Activated CD8-positive, alpha-beta T cell treated with anti-CD3 and anti-CD28 coated beads for 36 hours (primary cell): ENCODE results near the gene C19orf25. TPM values are rescaled to one million over a fixed set of nuclear protein-coding genes. Genes with fewer than 3 reads are reported as not detected.

Experiments used
- ATAC-seq: fragments of 200-7000 bp; cut with Tn5 transposase; one replicate; pipeline ENCODE4 v1.10.0; 2021; ENCODE audit warnings: mild to moderate bottlenecking, moderate library complexity
- CTCF ChIA-PET: fragments of 350-600 bp; sonication (Branson Sonifier 250); formaldehyde crosslinking; loops from one replicate; lab custom pipeline; 2021; ENCODE audit warnings: antibody characterized with exemption; lab: Charles Lee
- POLR2A ChIA-PET: fragments of 350-600 bp; sonication (Branson Sonifier 250); formaldehyde crosslinking; loops from one replicate; lab custom pipeline; 2021; ENCODE audit warnings: antibody characterized with exemption; lab: Charles Lee
- DNase-seq: peaks from one replicate; pipeline ENCODE4 v3.0.0-alpha.2; 2020
- H3K27ac Mint-ChIP-seq: one replicate; pipeline ENCODE4 v1.8.0; 2021; ENCODE audit warnings: mild to moderate bottlenecking, mixed read lengths
- H3K27me3 Mint-ChIP-seq: one replicate; pipeline ENCODE4 v1.8.0; 2021; ENCODE audit warnings: mixed read lengths
- H3K36me3 Mint-ChIP-seq: one replicate; pipeline ENCODE4 v1.8.0; 2021; ENCODE audit warnings: low read depth, mixed read lengths
- H3K4me1 Mint-ChIP-seq: one replicate; pipeline ENCODE4 v1.8.0; 2021; ENCODE audit warnings: low read depth, mixed read lengths
- H3K4me3 Mint-ChIP-seq: one replicate; pipeline ENCODE4 v1.8.0; 2021; ENCODE audit warnings: mild to moderate bottlenecking, moderate library complexity, mixed read lengths
- H3K9me3 Mint-ChIP-seq: one replicate; pipeline ENCODE4 v1.8.0; 2021; ENCODE audit warnings: mixed read lengths
- CTCF ChIP-seq: fragments of 200-600 bp; IDR thresholded peaks from one replicate; pipeline ENCODE4 v1.8.0; 2022; ENCODE audit warnings: antibody characterized with exemption, mild to moderate bottlenecking
- intact Hi-C: fragments of 100-400 bp; cut with micrococcal nuclease; formaldehyde crosslinking; loops from one replicate; pipeline ENCODE4 v1.10.0; 2022
- total RNA-seq, 2 experiments: library from RNA; stranded (reverse); gene quantifications; one replicate each; pipeline ENCODE4 v1.2.3, GENCODE V29; 2021

The C19orf25 gene
- total RNA-seq, 2 experiments from 2014 or later, result 21.3 to 21.5 TPM

DNA sequence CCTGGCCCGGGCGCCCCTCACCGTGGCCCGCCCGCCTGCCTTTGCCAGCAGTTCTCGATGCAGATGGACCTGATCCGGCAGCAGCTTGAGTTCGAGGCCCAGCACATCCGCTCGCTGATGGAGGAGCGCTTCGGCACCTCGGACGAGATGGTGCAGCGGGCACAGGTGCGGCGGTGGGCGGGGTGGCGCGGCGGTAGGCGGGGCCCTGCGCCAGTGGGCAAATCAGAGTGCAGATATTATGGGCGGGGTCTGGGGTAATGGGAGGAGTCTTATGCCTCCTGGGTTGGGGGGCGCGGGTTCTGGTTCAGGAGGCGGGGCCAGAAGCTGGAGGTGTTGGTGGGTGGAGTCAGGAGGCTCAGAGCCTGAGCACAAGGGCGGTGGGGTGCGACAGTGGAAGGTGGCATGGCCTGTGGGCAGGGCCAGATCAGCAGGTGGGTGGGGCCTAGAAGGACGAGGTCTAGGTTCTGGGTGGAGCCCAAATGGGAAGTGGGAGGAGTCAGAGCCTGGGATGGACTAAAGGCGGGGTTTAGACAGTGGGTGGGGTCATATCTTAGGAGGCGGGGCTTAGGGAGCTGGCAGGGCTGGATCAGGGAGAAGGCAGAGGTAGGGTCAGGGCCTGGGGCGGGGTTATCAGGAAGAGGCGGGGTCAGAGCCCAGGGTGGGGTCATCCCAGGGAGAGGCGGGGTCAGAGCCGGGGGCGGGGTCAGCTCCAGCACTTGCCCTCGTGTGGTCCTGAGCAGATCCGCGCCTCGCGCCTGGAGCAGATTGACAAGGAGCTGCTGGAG lies 23.5 kb downstream of the C19orf25 start:
- CTCF ChIA-PET, result interaction anchor here (0.9 to 3.1 kb wide), 6 partner anchors 9 to 47 kb away, joined by 3 to 13 read pairs (median 3); no protein-coding TSS in a partner anchor
- no peaks in the 10 kb centered on the region for H3K9me3 Mint-ChIP-seq
- peak; percentile 82 for DNase-seq
- intact Hi-C loops, result no loop called here
- no peak overlapping the region for H3K27ac Mint-ChIP-seq
- POLR2A ChIA-PET, result interaction anchor here (0.8 to 1.5 kb wide), 4 partner anchors 9 to 15 kb away, joined by 3 to 5 read pairs (median 3); no protein-coding TSS in a partner anchor
- H3K4me1 Mint-ChIP-seq, result peaks cover 15% of the 10 kb centered on the region
- H3K36me3 Mint-ChIP-seq, result no peaks in the 10 kb centered on the region
- peak; percentile 84 for ATAC-seq
- H3K4me3 Mint-ChIP-seq, result no peak overlapping the region
- no peak for TF ChIP-seq CTCF
- H3K27me3 Mint-ChIP-seq, result peaks cover 52% of the 10 kb centered on the region

- no peaks in the 10 kb centered on the region for H3K36me3 Mint-ChIP-seq
- no peak overlapping the region for H3K27ac Mint-ChIP-seq
- ChIA-PET POLR2A (interaction anchor here (0.8 to 1.5 kb wide), 3 partner anchors 8 to 15 kb away, joined by 3 to 5 read pairs (median 3); no protein-coding TSS in a partner anchor), CTCF (interaction anchor here (1.0 to 3.1 kb wide), 4 partner anchors 10 to 48 kb away, joined by 3 to 13 read pairs (median 4); no protein-coding TSS in a partner anchor)
- intact Hi-C loops, result no loop called here
- H3K9me3 Mint-ChIP-seq, result no peaks in the 10 kb centered on the region
- ATAC-seq (no peak), DNase-seq (peak; percentile 44)
- peaks cover 15% of the 10 kb centered on the region for H3K4me1 Mint-ChIP-seq
- H3K4me3 Mint-ChIP-seq, result no peak overlapping the region
- no peak for TF ChIP-seq CTCF
- H3K27me3 Mint-ChIP-seq, result peaks cover 56% of the 10 kb centered on the region
These were observed 24.0 kb downstream of the C19orf25 start for GRCh38 chr19:1455002-1455335.

GRCh38 chr19:1453525-1454364 lies 25.3 kb downstream of the C19orf25 start:
- no peak for TF ChIP-seq CTCF
- no peak overlapping the region for H3K4me3 Mint-ChIP-seq

DNA sequence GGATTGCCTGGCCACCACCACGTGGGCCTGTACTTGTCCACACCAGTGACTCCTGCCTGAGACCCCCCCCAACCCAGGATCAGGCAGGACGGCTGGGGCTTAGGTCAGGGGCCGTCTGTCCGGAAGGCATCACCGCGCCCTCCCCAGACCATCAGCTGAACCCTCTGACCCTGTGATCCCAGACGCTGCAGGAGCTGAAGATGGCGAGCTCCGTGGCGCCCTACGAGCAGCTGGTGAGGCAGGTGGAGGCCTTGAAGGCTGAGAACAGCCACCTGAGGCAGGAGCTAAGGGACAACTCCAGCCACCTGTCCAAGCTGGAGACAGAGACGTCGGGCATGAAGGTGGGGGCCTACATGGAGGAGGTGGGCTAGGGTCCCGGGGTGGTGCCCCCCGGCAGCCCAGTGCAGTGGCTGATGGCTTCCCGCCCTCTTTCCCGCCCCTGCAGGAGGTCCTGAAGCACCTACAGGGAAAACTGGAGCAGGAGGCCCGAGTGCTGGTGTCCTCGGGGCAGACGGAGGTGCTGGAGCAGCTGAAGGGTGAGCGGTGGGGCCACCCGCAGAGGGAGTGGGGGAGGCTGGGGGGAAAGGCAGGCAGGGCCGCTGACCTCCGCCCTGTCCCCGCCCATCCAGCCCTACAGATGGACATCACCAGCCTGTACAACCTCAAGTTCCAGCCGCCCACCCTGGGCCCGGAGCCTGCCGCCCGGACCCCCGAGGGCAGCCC lies 26.1 kb downstream of the C19orf25 start:
- TF ChIP-seq CTCF, result no peak
- DNase-seq (no peak), ATAC-seq (no peak)
- Mint-ChIP-seq H3K9me3 (no peaks in the 10 kb centered on the region), H3K4me3 (no peak overlapping the region), H3K27ac (no peak overlapping the region), H3K4me1 (peaks cover 15% of the 10 kb centered on the region), H3K36me3 (no peaks in the 10 kb centered on the region), H3K27me3 (peaks cover 64% of the 10 kb centered on the region)
- CTCF ChIA-PET, result interaction anchor here (1.1 to 3.1 kb wide), 3 partner anchors 7 to 13 kb away, joined by 4 to 13 read pairs (median 10); no protein-coding TSS in a partner anchor
- intact Hi-C loops, result no loop called here
- POLR2A ChIA-PET, result interaction anchor here (0.8 to 1.0 kb wide), 2 partner anchors 10 to 26 kb away, joined by 3 read pairs; no protein-coding TSS in a partner anchor

More at GRCh38 chr19:1453525-1454364, 25.3 kb downstream of the C19orf25 start:
- H3K27me3 Mint-ChIP-seq, result peaks cover 64% of the 10 kb centered on the region
- H3K36me3 Mint-ChIP-seq, result no peaks in the 10 kb centered on the region
- H3K4me1 Mint-ChIP-seq, result peaks cover 15% of the 10 kb centered on the region
- ChIA-PET POLR2A (interaction anchor here (0.7 to 1.0 kb wide), 3 partner anchors 9 to 27 kb away, joined by 3 to 4 read pairs (median 3); no protein-coding TSS in a partner anchor), CTCF (interaction anchor here (1.1 to 3.1 kb wide), 3 partner anchors 8 to 12 kb away, joined by 4 to 13 read pairs (median 10); no protein-coding TSS in a partner anchor)
- ATAC-seq (no peak), DNase-seq (no peak)
- intact Hi-C loops, result no loop called here
- H3K27ac Mint-ChIP-seq, result no peak overlapping the region
- H3K9me3 Mint-ChIP-seq, result no peaks in the 10 kb centered on the region
